ENCODE data around the gene TIE1.

GRCh38 chr1:43258370-43258769, 42.4 kb upstream of the TIE1 start:
- no peak for TF ChIP-seq CTCF (conservative IDR thresholded peaks at IDR 0.05)
- TF ChIP-seq ZFX (IDR thresholded peaks at IDR 0.05): no peak

Measured in C4-2B (cell line).